ENCODE data around the gene OSER1.
A peak's percentile ranks its signal among the peaks of the same experiment; 100 is the strongest.

The OSER1 gene

DNA sequence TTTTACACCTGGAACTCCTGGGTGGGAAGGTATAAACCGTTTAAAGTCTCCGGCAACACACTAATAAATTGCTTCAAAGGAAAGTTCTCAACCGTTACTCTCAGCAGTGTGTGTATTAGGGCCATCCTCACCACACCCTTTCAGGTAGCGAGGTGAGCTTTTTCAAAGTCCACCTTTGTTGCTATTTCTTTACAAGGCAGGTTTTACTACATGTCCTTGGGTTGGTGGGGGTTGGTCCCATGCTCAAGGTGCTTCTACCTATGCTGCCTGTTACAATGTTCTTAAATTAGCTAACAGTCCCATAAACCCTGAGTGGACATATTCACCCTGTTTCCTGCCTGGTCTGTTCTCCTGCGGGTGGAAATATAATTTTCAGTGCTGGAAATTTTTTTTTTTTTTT, 13.2 kb upstream of the OSER1 start:
- no peak for DNase-seq

DNA sequence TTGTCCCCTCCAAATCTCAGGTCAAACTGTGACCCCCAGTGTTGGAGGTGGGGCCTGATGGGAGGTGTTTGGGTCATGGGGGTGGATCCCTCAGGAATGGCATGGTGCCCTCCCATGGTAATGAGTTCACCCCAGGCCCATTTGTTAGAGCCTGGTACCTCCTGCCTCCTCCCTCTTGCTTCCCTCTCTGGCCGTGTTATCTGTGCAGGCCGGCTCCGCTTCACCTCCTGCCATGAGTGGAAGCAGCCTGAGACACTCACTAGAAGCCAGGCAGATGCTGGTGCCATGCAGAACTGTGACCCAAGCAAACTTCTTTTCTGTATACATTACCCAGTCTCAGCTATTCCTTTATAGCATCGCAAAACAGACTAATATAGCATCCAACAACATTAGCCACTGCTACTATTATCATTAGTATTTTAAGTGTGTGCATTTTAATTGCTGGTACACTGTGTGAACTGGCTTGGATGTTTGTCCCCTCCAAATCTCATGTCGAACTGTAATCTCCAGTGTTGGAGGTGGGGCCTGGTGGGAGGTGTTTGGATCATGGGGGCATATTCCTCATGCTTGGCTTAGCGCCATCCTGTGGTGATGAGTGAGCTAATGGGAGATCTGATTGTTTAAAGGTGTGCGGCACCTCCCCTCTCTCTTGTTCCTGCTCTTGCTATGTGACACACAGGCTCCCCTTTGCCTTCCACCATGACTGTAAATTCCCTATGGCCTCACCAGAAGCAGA, 12.2 kb upstream of the OSER1 start:
- DNase-seq: no peak

DNA sequence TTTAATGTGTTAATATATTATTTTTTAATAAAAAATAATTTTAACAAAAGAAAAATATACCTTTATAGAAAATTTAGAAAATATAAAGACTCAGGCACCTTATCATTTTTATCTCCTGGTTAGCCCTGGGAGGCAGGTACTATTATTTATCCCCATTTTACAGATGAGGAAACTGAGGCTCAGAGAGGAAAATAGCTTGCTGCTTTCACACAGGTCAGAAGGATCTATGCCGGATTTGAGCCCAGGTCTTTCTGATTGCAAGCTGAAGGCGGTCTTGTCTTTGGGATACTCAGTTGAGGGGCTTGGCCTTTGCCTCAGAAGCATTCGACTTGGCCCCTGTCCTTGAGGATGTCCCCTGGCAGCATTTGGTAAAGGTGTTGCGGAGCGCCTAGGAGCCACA, 11.5 kb upstream of the OSER1 start:
- no peak for DNase-seq

DNA sequence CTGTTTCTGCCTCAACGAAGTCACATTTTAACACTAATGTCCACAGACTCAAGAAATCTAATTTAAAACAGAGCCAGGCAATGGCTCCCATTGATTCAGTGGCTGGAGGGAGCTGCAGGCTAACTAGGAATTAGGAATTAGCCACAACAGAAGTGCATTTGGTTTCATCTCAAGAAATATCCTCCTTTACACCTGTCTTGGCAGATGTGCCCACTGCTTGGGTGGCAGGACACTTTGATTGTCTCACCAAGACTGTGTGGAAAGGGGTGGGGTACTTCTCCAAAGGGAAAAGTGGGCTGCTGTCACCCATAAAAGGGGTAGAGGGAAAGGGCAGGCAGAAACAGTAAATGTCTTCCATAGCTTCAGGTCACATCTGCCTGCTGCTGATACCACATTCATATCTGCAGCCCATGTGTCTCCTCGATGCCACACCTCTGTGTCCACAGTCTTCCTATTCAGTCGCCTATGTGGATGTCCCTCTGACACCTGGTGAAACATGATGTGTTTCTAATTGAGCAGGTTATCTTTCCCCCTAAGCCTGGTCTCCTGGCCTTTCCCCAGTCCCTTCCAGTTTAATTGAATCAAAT, 10.9 kb upstream of the OSER1 start:
- DNase-seq: no peak

DNA sequence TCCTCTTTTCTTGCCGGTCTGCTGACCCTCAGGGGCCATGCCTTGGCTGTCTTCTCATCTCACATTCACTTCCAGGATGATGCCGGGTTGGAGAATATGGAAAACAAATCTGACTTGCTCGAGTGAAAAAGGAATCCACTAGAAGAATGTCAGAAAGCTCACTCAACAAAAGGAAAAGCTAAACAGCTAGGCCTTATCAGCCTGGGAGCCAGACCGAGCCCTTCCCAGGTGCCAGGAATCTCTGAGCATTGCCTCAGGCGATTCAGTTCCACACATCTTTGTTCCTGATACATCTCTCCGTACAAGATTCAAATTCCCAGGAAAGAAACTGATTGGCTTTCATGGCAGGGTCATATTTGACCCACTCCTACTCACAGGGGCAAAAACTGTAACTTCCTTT, 9.2 kb upstream of the OSER1 start:
- DNase-seq: no peak

DNA sequence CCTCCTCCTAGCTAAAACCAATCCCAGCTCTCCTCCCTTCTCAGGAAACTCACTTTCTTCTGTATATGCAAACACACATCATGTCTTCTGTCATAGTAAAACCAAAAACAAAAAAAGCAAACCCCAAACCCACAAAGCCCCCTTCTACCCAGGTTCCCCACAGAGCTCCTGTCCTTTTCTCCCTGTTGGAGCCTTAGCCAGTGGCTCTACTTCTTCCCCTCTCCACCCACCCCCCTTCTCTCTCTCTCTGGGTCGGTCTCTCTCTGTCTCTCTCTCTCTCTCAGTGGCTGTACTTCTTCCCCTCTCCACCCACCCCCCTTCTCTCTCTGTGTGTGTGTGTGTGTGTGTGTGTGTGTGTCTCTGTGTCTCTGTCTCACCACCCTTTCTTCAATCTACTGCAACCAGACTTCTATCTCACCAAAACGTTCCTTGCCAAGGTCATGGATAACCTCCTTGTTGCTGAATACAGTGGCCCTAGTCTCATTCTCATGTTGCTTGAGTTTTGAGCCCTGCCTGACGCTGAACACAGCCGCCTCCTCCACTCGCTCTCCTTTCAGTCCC, 8.7 kb upstream of the OSER1 start:
- DNase-seq: no peak

DNA sequence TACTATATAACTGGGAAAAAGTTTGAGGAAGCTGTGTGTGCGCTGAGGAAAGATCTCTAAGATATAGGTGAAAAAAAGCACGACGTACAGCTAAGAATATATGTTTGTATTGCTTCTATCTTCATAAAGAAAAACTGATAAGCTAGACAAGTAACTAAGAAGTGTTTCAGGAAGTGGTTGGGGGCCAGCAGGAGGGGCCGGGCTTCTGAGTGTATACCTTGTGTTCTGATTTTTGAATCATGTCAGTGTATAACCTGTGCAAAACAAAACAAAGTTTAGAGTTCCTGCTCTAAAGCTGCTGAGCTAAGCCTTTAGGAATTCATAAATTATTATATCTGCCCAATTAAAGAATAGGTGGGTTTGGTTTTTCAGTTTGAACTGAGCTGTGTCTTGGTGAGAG, 7.9 kb upstream of the OSER1 start:
- DNase-seq: no peak

DNA sequence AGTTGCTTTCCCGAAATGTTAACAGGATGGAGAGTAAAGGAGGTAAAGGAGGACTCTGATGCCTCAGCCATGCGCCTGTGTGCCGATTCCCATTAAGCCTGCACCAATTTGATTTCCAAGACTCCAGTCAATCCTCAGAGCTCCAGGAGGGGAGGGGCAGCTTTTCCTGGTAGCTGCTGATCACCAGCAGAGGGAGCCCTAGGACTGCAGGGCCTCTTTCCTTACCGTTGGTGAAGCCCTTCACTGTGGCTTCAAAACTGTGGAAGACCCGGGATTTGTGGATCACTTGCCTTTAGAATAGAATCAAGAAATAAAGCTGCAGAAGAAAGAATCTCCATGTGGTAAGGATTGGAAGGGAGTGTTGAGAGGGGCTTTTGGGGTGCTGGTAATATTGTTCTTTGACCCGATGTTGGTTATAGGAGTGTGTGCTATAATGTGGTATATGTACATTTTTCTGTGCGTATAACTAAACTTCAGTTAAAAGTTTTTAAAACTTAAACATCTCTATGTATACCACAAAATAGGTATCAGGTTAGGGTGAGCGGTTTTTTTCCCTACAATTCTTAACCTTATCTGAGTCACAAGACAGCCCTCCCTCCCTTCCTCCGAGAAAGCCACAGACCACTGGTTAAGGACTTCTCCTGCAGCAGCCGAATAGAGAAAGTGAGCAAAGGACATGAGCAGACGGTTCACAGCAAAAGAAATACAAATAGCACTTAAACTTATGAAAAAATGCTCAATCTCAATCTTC, 6.9 kb upstream of the OSER1 start:
- DNase-seq: peak; percentile 48 to 65

DNA sequence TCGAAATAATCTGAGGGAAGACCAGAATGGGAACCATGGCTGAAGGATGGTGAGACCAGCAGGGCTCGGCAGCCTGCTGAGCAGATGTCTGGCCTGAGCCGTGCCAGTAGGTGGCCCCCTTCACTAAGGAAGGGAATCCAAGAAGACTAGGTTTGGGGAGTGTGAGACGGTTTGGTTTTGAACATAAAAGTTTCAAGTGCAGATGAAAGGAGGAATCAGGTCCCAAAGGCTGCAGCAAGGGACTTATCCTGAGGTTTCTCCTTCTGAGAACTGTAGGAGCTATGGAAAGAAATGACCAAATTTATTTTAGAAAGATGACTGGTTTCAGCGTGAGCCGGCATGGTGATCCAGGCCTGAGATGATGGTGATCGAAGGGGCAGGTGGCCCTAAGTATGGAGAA, 4.6 kb upstream of the OSER1 start:
- peak; percentile 57 to 67 for DNase-seq

DNA sequence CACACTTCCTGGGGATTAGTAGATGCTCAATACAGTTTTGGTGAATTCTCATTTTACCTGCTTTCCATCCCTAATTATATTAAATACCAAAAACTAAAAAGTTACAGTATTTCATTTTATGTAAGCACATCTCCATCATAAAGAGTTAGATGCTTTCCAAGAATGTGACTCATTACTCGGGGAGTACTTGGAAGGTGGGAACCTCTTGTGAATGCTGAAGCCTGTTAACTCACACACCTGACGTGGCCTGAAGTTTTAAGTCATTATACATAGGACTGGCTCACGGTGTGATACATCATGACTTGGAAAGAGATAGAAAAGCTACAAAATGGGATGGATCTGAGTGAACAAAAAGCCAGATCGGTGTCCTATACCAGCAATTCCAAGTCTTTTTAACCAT, 2.2 kb upstream of the OSER1 start:
- DNase-seq: no peak

DNA sequence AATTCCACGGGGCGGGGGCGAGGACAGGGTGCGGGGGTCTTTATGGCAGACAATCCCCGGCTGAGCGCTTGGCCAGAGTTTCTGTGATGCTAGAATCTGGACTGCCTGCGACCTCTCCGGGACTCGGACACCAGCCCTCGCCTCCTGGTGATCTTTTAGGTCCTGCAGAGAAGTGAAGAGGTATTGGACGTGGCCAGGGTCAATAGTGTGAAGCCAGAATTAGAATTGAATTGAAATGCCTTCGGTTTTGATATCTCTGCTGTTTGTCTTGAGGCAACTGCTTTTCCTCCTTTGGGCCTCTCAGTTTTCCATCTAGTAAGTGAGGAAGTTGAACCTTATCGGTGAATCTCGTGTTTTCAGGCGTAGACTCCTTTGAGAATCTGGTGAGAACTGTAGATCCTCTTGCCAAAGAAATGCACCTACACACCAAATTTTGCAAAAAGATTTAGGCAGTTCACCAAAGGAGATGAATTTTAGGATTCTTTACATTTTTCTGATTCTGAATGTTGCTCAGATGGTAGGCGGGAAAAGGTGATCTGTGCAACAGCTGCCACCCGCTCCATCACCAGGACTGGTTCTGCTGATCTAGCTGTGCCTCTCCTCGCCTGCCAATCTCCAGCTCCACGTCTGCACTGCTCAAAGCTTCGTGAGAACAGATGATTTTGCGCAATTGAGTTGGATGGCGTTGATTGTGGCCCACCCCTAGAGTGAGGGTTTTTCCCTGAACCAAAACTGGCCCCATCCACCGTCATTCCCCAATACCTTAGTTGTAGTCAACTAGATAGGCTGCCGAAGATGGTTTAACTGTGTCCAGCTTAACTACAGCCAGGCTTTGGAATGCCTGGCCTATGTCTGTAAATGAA, 837 bp upstream of the OSER1 start:
- peak; percentile 35 to 51 for DNase-seq

DNA sequence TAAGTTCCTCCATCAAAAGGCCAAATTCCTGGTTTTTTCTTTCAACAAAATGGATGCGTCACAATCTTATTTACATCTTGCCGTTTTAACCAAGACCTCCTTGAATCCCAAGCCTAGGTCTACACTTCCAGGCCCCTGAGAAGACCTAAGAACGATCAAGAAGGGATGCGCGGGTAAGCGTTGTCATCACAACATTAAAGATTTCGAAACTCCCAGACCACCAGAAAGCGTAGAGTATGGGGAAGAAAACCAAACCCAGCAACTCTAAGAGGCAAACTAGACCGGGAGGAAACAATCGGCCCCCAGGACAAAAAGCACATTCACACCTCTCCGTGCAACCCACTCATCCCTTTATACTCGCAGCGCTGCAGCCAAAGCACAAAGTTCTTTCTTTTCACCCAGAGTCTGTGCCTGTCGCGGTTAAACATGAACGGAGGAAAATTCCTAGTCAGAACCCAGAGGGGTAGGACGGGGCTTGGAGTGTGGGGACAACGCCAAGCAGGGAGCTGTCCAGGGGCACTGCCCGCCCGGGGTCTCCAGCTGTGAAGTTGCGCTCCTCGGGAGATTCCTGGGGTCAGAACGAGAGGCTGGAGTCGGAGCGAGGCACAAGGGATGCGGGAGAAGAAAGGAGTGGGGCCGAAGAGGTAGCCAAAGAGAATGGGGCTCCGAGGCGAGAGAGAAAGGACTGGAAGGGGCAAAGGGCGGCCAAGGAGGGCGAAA, 725 bp downstream of the OSER1 start:
- no peak for DNase-seq

DNA sequence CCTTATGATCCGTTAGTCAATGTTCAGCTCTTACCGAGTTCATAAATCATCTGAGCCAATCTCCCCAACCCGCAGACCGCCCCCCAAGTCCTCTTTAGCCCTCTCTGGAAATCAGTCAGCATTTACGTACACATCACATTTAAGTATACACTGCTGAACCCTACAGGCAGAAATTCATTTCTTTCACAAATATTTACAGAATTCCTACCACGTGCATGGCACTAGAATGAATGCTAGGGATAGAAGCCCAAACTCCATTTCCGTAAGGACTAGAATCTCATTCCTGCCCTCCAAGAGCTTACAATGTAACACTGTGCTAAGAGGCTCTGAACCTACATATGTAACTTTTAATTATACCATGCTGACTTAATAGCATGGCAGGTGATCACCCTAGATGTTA, 1.8 kb downstream of the OSER1 start:
- no peak for DNase-seq

DNA sequence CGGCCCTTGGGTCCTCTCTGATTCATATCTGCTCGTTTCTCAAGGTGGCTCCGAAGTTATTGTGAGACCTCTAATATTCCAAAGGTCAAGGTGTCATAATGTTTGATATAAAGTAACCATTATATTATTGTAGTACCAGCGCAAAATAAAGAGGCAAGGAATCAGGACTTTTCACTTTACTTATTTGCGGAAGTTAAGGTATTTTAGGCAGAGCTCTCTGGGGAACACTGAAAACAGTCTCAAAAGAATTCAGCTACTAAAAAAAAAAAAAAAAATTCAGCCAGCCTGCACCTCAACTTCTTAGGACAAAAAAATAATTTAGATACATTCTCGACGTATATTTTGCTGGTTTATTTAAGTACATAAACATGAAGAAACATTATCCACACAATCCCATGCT, 2.4 kb downstream of the OSER1 start:
- DNase-seq: no peak

DNA sequence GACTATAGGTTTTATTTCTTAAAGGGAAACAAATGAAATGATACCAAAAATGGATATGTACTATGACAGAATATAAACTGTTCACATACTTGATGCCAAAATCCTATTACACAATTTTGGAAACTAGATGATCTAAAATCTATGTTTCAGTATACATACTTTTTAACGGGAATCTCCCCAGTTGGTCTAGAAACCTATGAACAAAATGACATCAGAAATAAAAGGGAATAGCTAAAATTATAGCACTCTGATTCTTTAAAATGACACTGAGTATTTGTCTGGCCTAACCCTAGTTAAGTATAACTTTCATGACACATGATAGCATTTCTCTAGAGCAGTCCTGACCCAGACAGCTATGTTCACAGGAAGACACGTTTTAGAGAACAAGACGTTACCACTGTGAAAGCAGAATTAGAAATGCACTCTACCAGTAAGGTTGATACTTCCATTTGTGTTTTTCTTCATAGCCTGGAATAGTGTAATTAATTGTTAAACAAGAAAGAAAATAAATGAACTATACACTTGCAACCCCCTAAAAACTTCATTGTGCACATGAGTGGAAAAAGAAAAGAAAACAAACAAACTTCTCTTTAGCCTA, 3.3 kb downstream of the OSER1 start:
- no peak for DNase-seq

DNA sequence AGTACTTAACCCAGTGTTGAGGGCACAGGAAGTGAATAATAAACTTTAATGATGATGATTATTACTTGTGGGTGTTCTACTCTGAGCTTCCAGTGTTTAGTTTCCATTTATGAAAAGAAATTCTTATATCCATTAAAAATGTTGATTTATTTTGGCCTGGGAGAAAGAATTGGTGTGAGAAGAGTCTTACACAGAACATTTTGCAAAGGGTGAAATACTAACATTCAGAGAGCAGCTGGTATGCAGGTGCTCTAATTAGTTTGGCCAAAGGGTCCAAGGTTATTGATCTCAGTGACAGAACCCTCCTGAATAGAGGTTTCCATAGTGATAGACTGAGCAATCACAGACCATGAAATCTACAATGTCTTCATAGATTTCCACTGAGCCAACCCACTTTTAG, 4.4 kb downstream of the OSER1 start:
- DNase-seq: no peak

DNA sequence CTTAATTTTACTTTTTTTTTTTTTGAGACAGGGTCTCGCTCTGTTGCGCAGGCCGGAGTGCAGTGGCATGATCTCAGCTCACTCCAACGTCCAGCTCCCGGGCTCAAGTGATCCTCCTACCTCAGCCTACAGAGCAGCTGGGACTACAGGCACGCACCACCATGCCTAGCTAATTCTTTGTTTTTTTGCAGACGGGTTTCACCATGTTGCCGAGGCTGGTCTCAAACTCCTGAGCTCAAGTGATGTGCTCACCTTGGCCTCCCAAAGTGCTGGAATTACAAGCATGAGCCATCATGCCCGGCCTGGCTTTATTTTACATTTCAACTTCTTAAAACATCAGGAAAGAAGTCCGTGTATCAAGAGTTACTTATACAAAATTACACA, 5.7 kb downstream of the OSER1 start:
- DNase-seq: no peak

DNA sequence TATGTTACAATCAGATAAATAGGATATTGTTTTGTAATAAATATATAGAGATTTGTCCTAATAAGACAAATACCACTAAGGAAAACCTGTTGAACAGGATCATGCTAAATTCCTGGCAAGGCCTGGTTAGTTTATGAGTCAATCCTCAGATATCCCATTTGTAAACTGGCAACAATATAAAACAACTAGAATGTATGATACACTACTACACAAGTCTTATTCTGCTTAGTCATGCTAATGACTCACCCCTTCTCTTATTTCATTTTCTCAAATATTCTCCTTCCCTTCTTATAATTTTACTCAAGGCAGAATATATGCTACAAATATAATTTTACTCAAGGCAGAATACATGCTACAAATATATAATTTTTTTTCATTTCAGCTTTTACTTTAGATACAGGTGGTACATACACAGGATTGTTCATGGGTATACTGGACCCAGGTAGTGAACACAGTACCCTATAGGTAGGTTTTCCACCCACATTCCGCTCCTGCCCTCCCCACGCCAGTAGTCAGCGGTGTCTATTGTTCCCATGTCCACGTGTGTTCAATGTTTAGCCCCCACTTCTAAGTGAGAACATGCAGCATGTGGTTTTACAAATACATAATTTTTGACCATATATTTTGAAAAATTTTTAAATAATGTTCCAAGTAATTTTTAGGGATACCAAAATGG, 6.3 kb downstream of the OSER1 start:
- DNase-seq: no peak

DNA sequence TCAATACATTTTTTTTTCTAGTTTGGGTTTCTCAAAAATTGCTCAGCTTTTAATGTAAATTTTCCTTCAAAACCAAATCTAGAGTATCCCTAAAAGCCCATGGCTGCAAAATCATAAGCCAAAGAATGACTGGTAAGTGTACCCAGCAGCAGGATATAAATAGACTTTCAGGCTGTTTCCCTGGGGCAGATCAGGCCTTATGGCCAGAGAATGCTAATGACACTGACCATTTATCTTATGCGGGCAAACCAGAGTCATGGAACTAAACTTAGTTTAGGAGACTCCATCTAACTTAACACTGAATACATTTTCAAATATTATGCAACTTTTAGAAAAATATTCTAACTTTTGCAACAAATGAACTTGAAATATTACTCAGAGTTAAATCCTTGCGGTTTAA, 7.4 kb downstream of the OSER1 start:
- no peak for DNase-seq

DNA sequence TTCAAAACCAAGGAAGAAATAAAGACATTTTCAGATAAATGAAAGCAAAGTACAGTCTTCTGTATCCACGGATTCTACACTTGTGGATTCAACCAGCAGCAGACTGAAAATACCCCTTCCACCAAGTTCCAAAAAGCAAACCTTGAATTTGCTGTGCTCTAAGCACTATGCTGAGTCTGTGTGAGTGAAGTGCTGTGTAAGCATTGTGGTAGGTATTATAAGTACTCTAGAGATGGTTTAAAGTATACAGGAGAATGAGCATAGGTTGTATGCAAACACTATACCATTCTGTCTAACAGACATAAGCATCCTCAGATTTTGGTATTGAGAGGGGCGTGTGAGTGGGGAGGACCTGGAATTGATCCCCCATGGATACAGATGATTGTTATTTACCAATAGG, 9.6 kb downstream of the OSER1 start:
- no peak for DNase-seq

DNA sequence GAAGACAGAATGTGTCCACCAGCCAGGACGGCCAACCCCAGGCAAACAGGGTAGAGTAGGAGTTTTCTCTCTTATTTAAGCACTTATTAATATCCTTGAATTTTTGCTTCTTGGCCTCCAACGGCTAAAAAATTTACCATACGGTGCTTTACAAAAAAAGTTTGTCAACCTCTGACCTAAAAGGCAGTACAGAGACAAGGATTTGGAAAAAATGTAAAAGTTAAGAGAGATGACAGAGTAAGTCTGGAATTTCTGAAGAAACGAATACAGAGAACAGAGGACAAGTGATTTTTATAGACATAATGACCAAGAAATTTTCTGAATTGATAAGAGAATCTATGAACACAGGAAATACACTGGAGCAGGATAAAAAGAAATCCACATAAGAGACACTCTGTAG, 10.2 kb downstream of the OSER1 start:
- no peak for DNase-seq

All from SHP77 (cell line).